Erythroblast (primary cell): ENCODE results near the gene TRIO.

ENCODE experiments used
- GATA1 ChIP-seq: IDR thresholded peaks from 2 replicates; pipeline ENCODE4 v1.6.1; 2011; ENCODE audit warnings: low read depth, mild to moderate bottlenecking, control low read depth, low read length, moderate library complexity
- POLR2A ChIP-seq: IDR thresholded peaks from 2 replicates; pipeline ENCODE4 v1.6.1; 2011; ENCODE audit warnings: mild to moderate bottlenecking, low read length

DNA sequence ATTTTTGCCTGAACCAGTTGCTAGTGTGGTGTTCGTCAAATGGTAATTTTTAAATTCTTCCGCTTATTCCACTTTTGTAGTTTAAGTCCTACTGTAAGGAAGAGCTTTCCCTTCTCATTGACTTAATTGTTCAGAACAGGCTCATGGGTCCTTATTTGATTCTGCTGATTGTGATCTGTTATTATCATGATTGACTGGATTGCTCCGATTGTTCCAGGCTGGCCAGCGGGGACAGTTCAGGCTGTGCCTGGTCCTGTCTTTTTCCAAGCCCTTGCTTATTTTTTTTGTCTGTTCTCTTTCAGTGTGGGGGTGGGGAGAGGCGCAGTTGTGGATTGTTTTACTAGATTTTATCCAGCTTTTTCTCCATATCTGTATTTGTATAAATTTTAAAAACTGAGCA, 52.4 kb downstream of the TRIO start:
- TF ChIP-seq POLR2A: no peak
- TF ChIP-seq GATA1: no peak
